Measurements from ENCODE around the gene SF3B2. TPM values are rescaled to one million over a fixed set of nuclear protein-coding genes. Genes with fewer than 3 reads are reported as not detected.

The SF3B2 gene
- total RNA-seq, 1 donor from 2014 or later = 261 TPM

DNA sequence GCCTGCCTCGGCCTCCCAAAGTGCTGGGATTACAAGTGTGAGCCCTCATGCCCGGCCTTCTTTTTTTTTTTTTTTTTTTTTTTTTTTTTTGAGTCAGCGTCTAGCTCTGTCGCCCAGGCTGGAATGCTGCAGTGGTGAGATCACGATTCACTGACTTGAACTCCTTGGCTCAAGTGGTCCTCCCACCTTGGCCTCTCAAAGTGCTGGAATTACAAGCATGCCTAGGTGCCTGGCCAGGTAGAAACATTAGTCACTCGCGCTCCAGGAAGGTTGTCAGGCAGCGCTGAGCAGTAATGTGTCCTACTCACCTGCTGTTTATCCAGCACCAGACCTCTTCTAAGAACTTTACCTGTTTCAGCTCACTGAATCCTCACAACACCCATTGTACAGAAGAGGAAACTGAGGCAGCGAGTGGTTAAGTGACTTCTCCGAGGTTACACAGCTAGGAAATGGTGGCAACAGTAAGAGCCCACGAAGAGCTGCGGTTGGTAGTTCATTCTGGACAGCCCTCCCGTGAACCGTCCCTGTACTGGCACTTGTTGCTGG, 40.9 kb upstream of the SF3B2 start:
- Mint-ChIP-seq H3K4me3 (no peak overlapping the region), H3K27ac (ENCODE audit: unreplicated experiment) (no peak overlapping the region), H3K27me3 (ENCODE audit: low read depth) (no peaks in the 10 kb centered on the region), H3K4me1 (no peaks in the 10 kb centered on the region), H3K36me3 (ENCODE audit: low read depth) (no peaks in the 10 kb centered on the region), H3K9me3 (no peaks in the 10 kb centered on the region)
- TF ChIP-seq, protein P1, sequence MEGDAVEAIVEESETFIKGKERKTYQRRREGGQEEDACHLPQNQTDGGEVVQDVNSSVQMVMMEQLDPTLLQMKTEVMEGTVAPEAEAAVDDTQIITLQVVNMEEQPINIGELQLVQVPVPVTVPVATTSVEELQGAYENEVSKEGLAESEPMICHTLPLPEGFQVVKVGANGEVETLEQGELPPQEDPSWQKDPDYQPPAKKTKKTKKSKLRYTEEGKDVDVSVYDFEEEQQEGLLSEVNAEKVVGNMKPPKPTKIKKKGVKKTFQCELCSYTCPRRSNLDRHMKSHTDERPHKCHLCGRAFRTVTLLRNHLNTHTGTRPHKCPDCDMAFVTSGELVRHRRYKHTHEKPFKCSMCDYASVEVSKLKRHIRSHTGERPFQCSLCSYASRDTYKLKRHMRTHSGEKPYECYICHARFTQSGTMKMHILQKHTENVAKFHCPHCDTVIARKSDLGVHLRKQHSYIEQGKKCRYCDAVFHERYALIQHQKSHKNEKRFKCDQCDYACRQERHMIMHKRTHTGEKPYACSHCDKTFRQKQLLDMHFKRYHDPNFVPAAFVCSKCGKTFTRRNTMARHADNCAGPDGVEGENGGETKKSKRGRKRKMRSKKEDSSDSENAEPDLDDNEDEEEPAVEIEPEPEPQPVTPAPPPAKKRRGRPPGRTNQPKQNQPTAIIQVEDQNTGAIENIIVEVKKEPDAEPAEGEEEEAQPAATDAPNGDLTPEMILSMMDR (conservative IDR thresholded peaks at IDR 0.05) = no peak
- no peak for DNase-seq (ENCODE audit: low read depth, low spot score)

DNA sequence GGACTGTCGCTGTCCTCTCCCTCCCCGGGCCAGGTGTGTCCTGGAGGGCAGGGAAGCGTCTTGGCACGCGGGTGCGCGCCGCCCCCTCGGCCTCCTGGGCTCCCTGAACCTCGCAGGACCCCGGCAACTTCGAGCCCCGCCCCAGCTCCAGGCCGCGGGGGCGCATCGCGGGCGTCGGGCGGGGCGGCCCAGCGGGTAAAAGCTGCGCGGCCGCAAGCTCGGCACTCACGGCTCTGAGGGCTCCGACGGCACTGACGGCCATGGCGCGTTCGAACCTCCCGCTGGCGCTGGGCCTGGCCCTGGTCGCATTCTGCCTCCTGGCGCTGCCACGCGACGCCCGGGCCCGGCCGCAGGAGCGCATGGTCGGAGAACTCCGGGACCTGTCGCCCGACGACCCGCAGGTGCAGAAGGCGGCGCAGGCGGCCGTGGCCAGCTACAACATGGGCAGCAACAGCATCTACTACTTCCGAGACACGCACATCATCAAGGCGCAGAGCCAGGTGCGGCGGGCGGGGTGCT, 40.3 kb upstream of the SF3B2 start, which contains the start of gene CST6:
Gene CST6 (plus strand): TSS at position 224 of the 519 bp plus-strand sequence. CDS start 37 bp downstream, at position 261.
- no peak within 1 kb of the TSS for H3K4me3 Mint-ChIP-seq
- no peaks in the 10 kb centered on the region for H3K4me1 Mint-ChIP-seq
- TF ChIP-seq, protein P1 (conservative IDR thresholded peaks at IDR 0.05) = no peak

DNA sequence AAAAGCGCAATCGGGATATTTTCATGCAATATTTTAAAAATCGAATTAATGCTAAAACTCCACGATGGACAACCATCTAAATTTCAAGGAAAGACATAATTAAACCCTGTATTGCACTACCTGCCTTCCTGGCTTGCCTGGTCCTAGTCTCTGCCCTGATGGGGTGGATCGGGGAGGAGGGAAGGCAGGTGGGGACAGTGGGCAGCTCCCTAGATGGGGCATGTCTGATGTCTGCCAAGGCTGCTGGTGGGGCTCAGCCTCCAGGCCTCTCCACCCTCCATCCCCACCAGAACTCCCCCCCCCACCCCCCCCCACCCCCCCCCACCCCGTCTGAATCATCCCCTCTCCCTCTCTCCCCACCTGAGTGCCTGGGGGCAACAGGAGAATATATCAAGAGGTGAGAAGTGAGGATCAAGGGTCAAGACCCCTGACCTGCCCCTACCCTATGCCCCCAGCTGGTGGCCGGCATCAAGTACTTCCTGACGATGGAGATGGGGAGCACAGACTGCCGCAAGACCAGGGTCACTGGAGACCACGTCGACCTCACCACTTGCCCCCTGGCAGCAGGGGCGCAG, 39.7 kb upstream of the SF3B2 start:
- Mint-ChIP-seq H3K4me1 (no peaks in the 10 kb centered on the region), H3K9me3 (no peaks in the 10 kb centered on the region), H3K36me3 (ENCODE audit: low read depth) (no peaks in the 10 kb centered on the region), H3K27ac (ENCODE audit: unreplicated experiment) (no peak overlapping the region), H3K4me3 (no peak overlapping the region), H3K27me3 (ENCODE audit: low read depth) (no peaks in the 10 kb centered on the region)
- DNase-seq (ENCODE audit: low read depth, low spot score) = no peak
- TF ChIP-seq, protein P1 (conservative IDR thresholded peaks at IDR 0.05) = no peak

More for the DNA sequence above, 40.3 kb upstream of the SF3B2 start, which contains the start of gene CST6:
- H3K36me3 Mint-ChIP-seq (ENCODE audit: low read depth) = no peaks in the 10 kb centered on the region
- H3K27me3 Mint-ChIP-seq (ENCODE audit: low read depth) = no peaks in the 10 kb centered on the region
- DNase-seq (ENCODE audit: low read depth, low spot score) = no peak
- no peaks in the 10 kb centered on the region for H3K9me3 Mint-ChIP-seq
- H3K27ac Mint-ChIP-seq (ENCODE audit: unreplicated experiment) = no peak within 1 kb of the TSS

DNA sequence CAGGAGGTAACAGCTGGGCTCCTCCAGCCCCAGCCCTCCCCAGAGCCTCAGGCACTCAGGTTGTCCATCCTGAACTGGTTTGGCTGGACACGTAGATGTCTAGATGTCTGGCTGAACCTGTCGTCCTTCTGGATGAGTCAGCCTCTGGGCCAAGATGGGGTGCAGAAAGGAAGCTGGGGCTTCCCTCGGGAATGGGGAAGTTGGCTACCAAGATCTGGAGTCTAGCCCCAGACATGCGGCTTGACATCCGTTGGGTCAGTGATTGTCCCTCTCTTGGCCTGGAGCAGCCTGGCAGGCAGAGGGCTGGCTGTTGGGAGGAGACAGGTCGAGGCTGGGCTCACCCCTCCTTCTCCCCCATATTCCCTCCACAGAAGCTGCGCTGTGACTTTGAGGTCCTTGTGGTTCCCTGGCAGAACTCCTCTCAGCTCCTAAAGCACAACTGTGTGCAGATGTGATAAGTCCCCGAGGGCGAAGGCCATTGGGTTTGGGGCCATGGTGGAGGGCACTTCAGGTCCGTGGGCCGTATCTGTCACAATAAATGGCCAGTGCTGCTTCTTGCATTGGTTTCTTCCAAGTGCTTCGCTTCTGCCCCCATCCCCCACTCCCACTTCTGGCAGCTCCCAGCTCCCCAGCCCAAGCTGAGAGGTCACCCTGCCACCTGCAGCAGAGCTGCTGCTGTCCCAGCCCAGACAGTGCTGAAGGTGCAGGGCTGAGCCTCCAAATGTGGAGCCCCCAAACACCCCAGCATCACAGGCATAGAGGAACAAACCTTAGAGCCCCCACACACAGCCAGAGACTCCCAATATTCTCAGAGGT, 39.0 kb upstream of the SF3B2 start:
- Mint-ChIP-seq H3K4me1 (no peaks in the 10 kb centered on the region), H3K27ac (ENCODE audit: unreplicated experiment) (no peak overlapping the region), H3K27me3 (ENCODE audit: low read depth) (no peaks in the 10 kb centered on the region), H3K36me3 (ENCODE audit: low read depth) (no peaks in the 10 kb centered on the region), H3K4me3 (no peak overlapping the region), H3K9me3 (no peaks in the 10 kb centered on the region)
- no peak for DNase-seq (ENCODE audit: low read depth, low spot score)
- TF ChIP-seq, protein P1 (conservative IDR thresholded peaks at IDR 0.05) = no peak

DNA sequence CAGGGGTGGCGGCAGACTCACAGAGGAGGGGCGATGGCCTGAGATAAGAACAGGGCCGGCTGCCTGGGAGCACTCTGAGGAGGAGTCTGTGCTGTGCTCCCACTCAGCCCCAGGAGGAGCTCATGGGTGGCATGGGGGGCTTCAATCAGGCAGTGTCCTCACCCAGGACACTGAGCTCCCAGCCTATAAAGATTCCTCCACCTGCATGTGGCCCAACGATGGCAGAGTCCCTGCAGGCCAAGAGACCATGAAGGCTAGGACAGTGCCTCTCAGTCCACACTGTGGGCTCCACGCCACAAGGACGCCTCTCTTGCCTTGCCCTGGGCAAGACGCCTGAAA, 38.4 kb upstream of the SF3B2 start:
- no peaks in the 10 kb centered on the region for H3K9me3 Mint-ChIP-seq
- H3K4me1 Mint-ChIP-seq = no peaks in the 10 kb centered on the region
- H3K36me3 Mint-ChIP-seq (ENCODE audit: low read depth) = no peaks in the 10 kb centered on the region
- TF ChIP-seq, protein P1 (conservative IDR thresholded peaks at IDR 0.05) = no peak
- no peak for DNase-seq (ENCODE audit: low read depth, low spot score)
- H3K27me3 Mint-ChIP-seq (ENCODE audit: low read depth) = no peaks in the 10 kb centered on the region
- H3K27ac Mint-ChIP-seq (ENCODE audit: unreplicated experiment) = no peak overlapping the region
- no peak overlapping the region for H3K4me3 Mint-ChIP-seq
